HUES48 (cell line): ENCODE data around the gene FHAD1.

ENCODE experiments used
- H3K27ac ChIP-seq: one replicate; pipeline ENCODE4 v1.7.0; 2013; ENCODE audit warnings: low read depth, low read length, inconsistent platforms
- H3K27me3 ChIP-seq: 2 replicates; pipeline ENCODE4 v1.6.1; 2013; ENCODE audit warnings: mild to moderate bottlenecking, low read length; ENCODE audit not compliant: control insufficient read depth, insufficient read depth
- H3K36me3 ChIP-seq: 2 replicates; pipeline ENCODE4 v1.6.1; 2013; ENCODE audit warnings: low read length; ENCODE audit not compliant: control insufficient read depth, insufficient read depth
- H3K4me1 ChIP-seq: 2 replicates; pipeline ENCODE4 v1.6.1; 2013; ENCODE audit warnings: mild to moderate bottlenecking, low read length; ENCODE audit not compliant: control insufficient read depth, insufficient read depth
- H3K4me3 ChIP-seq: 2 replicates; pipeline ENCODE4 v1.5.1; 2013; ENCODE audit warnings: mild to moderate bottlenecking, low read depth, low read length
- H3K9ac ChIP-seq: 2 replicates; pipeline ENCODE4 v1.6.1; 2013; ENCODE audit warnings: mild to moderate bottlenecking, low read depth, low read length, moderate library complexity
- H3K9me3 ChIP-seq: 2 replicates; pipeline ENCODE4 v1.6.1; 2013; ENCODE audit warnings: low read length; ENCODE audit not compliant: control insufficient read depth, insufficient read depth

Gene FHAD1

DNA sequence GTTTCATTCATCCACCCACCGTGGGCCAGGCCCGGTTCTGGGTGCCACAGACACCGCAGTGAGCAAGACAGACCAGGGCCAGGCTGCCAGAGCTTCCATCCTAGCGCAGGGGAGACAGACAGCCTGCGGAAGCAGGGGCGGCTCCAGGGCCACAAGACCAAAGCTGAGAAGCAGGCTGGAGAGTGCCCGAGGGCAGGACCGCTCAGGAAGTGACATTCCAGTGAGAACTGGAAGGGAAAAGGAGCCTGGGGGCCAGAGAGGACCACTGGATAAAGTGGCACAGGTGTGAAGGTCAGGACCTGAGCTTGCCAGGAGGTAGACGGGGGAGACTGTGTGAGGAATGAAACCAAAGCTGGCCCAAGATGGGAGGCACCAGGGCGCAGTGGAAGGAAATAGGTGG lies 103.1 kb downstream of the FHAD1 start:
- no peak overlapping the region for H3K9ac ChIP-seq
- H3K27me3 ChIP-seq, result no peaks in the 10 kb centered on the region
- H3K4me3 ChIP-seq, result no peak overlapping the region
- H3K27ac ChIP-seq, result no peak overlapping the region
- H3K36me3 ChIP-seq, result no peaks in the 10 kb centered on the region
- H3K4me1 ChIP-seq, result no peaks in the 10 kb centered on the region
- H3K9me3 ChIP-seq, result no peaks in the 10 kb centered on the region

DNA sequence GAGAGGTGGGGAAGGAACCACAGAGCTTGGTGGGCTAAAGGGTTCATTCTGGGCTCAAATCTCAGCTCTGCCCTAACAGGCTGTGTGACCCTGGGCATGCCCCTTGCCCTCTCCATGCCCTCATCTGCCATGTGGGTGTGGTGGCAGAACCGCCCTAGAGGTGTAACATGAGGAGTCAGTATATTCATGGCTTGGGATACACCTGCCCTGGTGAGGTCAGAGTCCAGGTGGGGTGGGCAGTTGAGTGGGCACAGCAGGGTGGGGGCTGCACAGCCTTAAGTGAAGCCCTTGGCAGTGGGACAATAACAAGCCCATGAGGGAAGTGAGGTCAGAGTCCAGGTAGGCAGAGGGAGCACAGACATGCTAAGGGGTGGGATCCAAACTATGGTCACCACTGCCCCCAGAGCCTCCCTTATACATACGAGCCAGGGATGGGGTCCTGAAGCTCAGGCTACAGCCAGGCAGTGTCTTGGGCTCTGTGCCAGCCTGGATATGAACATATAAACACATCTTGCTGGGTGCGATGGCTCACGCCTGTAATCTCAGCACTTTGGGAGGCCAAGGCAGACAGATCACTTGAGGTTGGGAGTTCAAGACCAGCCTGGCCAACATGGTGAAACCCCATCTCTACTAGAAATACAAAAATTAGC lies 103.7 kb downstream of the FHAD1 start:
- Histone ChIP-seq H3K27me3 (no peaks in the 10 kb centered on the region), H3K27ac (no peak overlapping the region), H3K4me3 (no peak overlapping the region), H3K9ac (no peak overlapping the region), H3K36me3 (no peaks in the 10 kb centered on the region), H3K9me3 (no peaks in the 10 kb centered on the region), H3K4me1 (no peaks in the 10 kb centered on the region)

DNA sequence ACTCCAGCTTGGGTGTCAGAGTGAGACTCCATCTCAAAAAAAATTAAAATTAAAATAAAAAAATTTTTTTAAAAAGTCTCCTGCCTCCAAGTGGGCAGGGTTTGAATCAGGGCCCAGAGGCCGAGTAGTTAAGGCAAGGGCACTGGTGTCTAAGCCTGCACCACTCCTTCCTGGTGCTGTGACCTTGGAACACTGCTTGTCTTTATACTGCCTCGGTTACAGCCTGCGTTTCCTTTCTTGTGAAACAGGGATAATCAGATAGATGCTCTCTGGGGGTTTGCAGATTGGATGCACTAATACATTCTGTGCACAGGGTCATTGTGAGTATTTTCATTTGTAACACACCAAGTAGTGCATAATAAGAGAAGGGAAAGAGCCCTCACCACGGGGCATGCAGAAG lies 104.3 kb downstream of the FHAD1 start:
- H3K4me3 ChIP-seq, result no peak overlapping the region
- no peaks in the 10 kb centered on the region for H3K4me1 ChIP-seq
- no peaks in the 10 kb centered on the region for H3K9me3 ChIP-seq
- no peaks in the 10 kb centered on the region for H3K36me3 ChIP-seq
- no peak overlapping the region for H3K27ac ChIP-seq
- H3K27me3 ChIP-seq, result no peaks in the 10 kb centered on the region
- no peak overlapping the region for H3K9ac ChIP-seq

DNA sequence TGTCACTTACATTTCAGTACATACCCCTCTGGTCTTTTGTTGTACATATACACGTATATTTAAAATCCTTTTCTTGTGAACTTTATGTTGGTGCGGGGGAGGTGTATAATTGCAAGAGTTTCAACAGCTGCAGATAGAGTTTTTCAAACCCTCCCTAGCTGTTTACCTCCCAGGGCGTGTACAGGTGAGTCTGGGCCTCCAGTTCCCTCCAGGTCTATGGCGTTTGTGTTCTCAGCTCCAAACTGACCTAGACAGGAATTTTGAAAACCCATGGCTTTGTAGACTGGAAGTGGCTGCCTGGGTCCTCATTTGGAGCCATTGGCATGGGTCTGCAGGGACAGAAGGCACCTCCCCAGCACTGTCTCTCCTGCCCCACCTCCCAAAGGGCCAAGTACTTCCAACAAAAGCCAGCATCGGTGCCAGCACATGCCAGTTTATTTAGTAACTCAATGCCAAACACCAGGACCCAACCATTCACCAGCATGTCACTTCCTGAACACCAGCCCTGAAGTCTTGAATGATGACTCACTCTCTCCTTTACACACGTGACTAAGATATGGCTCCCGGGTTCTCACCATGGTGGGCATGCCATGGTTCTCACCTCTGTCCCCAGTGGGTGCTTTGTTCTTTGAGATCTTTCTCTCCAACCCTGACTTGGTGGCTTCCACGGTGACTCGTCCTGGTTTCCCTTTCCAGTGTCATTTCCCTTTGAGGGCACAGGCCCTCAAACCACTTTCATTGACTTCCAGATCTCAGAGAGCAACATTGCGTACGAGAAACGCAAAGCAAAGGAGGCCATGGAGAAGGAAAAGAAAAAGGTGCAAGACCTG lies 105.3 kb downstream of the FHAD1 start:
- Histone ChIP-seq H3K9me3 (no peaks in the 10 kb centered on the region), H3K36me3 (no peaks in the 10 kb centered on the region), H3K27ac (no peak overlapping the region), H3K4me1 (no peaks in the 10 kb centered on the region), H3K9ac (no peak overlapping the region), H3K4me3 (no peak overlapping the region), H3K27me3 (no peaks in the 10 kb centered on the region)

DNA sequence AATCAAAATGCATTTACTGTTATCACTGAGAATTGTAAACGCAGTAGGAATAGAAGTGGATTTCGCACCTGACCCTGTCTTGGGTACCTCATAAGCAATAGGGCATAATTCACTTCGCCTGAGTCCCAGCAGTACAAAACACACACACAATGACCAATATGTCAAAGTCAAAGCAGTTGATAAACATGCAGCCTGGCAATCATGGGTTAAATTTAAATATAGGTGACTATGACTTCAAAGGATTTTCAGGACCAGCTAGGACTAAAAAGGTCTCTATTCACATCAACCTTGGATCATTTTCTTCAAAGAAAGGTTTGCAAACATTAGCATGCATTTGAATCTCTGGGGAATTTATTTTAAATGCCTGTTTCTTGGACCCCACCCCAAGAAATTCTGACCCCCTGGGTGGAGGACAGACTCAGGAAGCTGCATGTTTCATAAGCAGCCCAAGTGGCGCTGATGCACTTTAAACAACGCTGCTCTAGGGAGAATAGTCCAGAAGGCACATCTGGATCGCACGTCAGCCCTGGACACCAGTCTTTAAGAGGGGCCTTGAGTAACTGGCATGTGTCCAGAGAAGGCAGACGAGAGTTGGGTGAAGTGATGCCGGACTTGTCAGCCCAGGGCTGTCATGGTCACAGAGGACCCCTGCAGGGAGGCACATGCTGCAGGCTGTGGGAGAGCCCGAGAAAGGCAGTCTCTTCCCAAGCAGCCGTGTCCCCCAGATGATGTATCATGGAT lies 107.0 kb downstream of the FHAD1 start:
- Histone ChIP-seq H3K27ac (no peak overlapping the region), H3K4me3 (no peak overlapping the region), H3K9ac (no peak overlapping the region), H3K4me1 (no peaks in the 10 kb centered on the region), H3K27me3 (no peaks in the 10 kb centered on the region), H3K36me3 (no peaks in the 10 kb centered on the region), H3K9me3 (no peaks in the 10 kb centered on the region)

DNA sequence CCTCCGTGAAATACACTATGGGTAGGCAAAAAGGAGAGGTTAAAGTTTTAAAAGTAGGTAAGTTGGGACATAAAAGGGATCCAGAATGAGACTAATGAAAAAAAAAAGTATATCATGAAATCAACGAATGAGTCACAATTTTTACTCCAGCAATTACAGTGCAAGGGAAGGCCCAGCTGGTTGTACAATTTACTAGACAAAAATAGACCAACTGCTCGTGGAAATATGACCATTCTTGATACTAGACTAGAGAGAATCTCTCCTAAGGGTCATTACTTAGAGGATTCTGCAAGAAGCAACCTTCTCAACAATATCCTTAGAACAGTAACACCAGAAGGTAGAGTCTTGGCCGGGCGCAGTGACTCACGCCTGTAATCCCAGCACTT lies 107.5 kb downstream of the FHAD1 start:
- H3K27me3 ChIP-seq, result no peaks in the 10 kb centered on the region
- no peak overlapping the region for H3K4me3 ChIP-seq
- no peak overlapping the region for H3K9ac ChIP-seq
- no peaks in the 10 kb centered on the region for H3K9me3 ChIP-seq
- H3K36me3 ChIP-seq, result no peaks in the 10 kb centered on the region
- H3K4me1 ChIP-seq, result no peaks in the 10 kb centered on the region
- H3K27ac ChIP-seq, result no peak overlapping the region

DNA sequence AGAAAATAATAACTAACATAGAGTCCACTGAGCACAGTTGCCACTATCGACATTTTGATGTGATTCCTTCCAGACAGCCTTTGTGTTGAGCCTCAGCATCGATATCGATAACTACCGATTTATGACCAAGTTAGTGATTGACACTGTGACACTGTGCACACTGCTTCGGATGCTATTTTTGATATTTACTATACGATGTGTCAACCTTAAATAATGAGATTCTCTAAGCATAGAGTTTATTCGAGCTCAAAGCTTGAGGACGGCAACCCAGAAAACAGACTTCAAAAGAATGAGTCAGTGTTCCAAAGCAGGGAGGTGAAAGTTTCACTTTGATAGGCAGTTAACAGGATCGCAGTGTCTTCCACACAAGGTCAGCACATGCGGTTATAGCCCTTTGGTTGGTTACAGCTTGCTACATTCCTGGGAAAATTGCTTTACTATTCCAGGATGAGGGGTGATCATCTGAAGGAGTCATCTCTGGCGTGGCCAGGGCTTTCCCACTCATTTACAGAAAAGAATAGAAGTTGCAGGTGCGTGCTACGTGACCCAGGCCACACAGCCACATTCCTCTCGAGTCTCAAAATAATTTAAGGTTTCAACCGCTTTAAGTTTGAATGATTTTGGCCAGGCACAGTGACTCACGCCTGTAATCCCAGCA lies 109.1 kb downstream of the FHAD1 start:
- Histone ChIP-seq H3K27ac (no peak overlapping the region), H3K9ac (no peak overlapping the region), H3K4me3 (no peak overlapping the region), H3K36me3 (no peaks in the 10 kb centered on the region), H3K27me3 (no peaks in the 10 kb centered on the region), H3K4me1 (no peaks in the 10 kb centered on the region), H3K9me3 (no peaks in the 10 kb centered on the region)

DNA sequence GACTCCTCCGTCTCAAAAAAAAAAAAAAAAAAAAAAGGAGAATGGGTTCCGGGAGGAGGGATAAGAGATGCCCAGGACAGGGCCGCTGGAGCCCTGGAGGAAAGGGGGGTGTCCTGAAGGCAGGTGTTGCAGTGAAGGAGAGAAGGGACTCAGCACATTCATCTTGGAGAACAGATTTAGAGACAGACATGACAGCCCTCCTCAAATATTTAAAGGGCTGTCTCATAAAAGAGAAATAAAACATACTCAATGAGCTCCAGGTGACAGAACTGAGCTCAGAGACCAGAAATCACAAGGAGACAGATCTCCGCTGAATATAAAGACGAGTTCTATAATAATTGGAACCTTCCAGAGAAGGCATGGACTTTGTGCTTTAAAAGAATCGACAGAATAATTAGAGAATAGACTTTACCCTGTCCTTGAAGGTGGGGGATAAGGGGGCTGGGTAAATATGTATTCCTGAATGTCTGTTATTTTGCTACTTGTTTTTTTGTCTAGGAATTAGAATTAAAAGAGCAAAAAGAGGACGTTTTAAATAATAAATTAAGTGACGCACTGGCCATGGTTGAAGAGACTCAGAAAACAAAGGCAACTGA lies 110.7 kb downstream of the FHAD1 start:
- no peaks in the 10 kb centered on the region for H3K4me1 ChIP-seq
- no peaks in the 10 kb centered on the region for H3K27me3 ChIP-seq
- H3K36me3 ChIP-seq, result no peaks in the 10 kb centered on the region
- no peak overlapping the region for H3K9ac ChIP-seq
- no peaks in the 10 kb centered on the region for H3K9me3 ChIP-seq
- no peak overlapping the region for H3K27ac ChIP-seq
- no peak overlapping the region for H3K4me3 ChIP-seq

DNA sequence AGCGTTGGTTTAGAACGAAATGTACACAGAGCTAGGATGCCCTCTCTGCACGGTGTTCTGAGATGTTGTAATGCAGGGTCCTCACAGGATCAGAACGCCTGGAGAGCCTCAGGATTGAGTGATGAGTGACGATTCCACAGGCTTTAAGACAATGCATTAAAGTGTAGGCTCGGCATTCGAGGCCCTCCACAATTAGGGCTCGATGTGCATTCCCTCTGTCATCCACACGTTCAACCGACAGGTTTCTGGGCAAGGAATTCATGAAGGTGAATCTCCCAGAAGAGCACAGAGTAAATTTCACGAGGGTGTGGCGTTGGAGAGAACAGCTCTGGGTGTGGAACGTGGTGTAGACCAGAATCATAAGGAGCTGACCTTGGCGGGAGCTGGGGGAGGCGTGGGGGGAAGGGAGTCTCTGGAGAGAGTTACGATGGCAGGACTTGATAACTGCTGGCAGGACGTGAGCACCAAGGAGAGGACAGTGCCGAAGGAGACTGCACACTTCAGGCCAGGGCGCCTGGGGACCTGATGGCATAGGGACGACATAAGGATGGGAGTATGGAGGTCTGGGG lies 111.6 kb downstream of the FHAD1 start:
- H3K27ac ChIP-seq, result no peak overlapping the region
- no peak overlapping the region for H3K4me3 ChIP-seq
- no peaks in the 10 kb centered on the region for H3K27me3 ChIP-seq
- H3K36me3 ChIP-seq, result no peaks in the 10 kb centered on the region
- no peaks in the 10 kb centered on the region for H3K9me3 ChIP-seq
- H3K4me1 ChIP-seq, result no peaks in the 10 kb centered on the region
- H3K9ac ChIP-seq, result no peak overlapping the region

DNA sequence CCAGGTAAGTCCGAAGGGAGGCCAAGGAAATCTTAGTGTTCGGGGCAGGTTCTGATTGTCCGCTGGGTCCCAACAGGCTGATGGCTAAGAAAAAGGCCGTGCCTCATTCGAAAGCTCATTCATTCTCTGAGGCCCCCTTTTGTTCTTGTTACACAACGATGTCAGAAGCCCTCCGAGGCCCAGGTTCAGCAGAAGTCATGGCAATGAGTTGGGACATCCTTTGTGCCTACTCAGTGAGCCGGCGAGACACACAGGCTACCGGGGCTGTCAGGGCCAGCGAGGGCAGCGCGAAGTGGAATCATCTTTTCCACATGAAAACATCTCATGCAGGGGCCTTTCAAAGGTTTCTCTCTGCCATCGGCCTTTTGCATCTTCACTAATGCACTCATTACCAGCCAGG lies 113.7 kb downstream of the FHAD1 start:
- no peak overlapping the region for H3K27ac ChIP-seq
- no peaks in the 10 kb centered on the region for H3K36me3 ChIP-seq
- H3K9ac ChIP-seq, result no peak overlapping the region
- no peaks in the 10 kb centered on the region for H3K27me3 ChIP-seq
- no peaks in the 10 kb centered on the region for H3K9me3 ChIP-seq
- no peak overlapping the region for H3K4me3 ChIP-seq
- no peaks in the 10 kb centered on the region for H3K4me1 ChIP-seq
